ENCODE results near the gene SPINK7.

SPINK7 gene

GRCh38 chr5:148343603-148344487, 31.6 kb downstream of the SPINK7 start:
- DNase-seq = no peak
- ATAC-seq = no peak

GRCh38 chr5:148347706-148348105, 35.5 kb downstream of the SPINK7 start:
- ATAC-seq (no peak), DNase-seq (no peak)

- ATAC-seq (no peak), DNase-seq (no peak)
These were observed 40.5 kb downstream of the SPINK7 start for GRCh38 chr5:148352696-148353095.

- DNase-seq (no peak), ATAC-seq (no peak)
These were observed 41.4 kb downstream of the SPINK7 start for GRCh38 chr5:148353634-148354033.

GRCh38 chr5:148364343-148364742, 52.1 kb downstream of the SPINK7 start:
- DNase-seq (no peak), ATAC-seq (no peak)

Data from stimulated activated naive CD8-positive, alpha-beta T cell treated with anti-CD3 and anti-CD28 coated beads, Interleukin-15, Interleukin-2, amounts not matched to agents 100 U/mL and 50 U/mL, for 24 hours (primary cell).